HG03280 (cell line): Measurements from ENCODE around the gene LRRC53.

ENCODE experiments used
- ATAC-seq: cut with Tn5 transposase; IDR thresholded peaks from one replicate; pipeline ENCODE4 v1.9.1; 2021; ENCODE audit warnings: mild to moderate bottlenecking, moderate library complexity; ENCODE audit not compliant: unreplicated experiment

LRRC53 gene, protein sequence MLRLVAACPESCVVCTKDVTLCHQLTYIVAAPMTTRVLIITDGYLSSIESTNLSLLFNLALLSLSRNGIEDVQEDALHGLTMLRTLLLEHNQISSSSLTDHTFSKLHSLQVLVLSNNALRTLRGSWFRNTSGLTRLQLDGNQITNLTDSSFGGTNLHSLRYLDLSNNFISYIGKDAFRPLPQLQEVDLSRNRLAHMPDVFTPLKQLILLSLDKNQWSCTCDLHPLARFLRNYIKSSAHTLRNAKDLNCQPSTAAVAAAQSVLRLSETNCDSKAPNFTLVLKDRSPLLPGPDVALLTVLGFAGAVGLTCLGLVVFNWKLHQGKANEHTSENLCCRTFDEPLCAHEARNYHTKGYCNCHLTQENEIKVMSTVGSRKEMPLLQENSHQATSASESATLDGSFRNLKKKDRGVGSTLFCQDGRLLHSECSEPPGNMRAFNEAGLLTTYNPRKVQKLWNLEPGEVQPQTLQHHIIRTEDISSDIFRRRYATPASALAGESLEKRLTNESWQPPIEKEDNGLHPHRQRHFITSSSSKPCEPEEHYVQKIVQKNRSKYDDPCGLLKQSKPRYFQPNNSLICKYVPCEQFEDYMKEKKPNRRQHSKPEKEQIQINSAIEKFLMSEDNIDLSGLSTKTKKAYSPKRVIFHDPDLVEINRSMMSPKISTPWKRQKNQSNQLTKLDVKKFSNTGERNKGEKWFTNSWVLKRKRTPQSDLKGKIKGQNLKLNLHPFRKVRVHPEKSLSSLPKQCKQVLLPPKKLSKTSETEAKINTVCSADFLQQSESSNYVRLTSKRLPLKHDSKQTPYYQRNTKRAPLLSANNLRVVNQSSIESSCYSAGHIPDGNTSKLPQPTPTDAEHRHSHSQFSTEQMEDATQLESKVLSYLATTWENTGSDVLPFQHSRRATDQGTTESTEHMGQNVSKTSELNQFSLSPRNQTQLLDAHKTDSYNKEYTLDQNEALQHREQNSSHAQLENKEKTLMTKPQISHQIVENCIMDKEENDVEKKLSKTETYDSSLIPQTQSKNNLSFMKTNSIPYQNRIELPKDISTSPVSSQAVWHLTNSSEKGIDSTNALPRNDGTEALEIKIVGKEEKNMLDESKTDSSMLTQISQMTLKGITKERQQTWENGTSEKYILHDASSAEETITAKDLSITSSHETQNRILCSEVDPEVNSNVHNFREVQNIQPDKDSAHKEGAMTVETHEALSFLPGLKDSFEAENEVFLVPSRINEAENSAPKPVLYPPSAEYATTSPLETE

GRCh38 chr1:74512170-74512915 lies at the start of gene LRRC53:
Gene LRRC53, minus strand, starts transcription at chr1:74512611. Its CDS starts 29,262 bp downstream, at chr1:74483349.
- ATAC-seq: no peak

DNA sequence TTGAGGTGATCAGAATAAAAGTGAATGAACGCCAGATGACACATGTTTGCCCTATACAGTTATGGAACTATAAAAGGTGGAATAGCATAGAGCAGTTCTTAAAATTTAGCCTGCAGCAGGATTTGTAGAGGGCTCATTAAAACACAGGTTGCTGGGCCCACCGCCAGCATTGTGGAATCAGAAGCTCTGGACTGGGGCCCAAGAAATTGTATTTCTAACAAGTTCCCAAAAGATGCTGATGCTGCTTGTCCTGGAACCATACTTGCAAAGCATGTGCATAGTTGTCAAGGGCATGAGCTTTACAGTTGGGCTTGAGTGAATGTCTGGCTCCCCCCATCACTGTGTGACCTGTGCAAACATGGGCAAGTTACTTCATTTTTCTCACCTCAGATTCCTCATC lies 37.5 kb upstream of the LRRC53 start:
- no peak for ATAC-seq

DNA sequence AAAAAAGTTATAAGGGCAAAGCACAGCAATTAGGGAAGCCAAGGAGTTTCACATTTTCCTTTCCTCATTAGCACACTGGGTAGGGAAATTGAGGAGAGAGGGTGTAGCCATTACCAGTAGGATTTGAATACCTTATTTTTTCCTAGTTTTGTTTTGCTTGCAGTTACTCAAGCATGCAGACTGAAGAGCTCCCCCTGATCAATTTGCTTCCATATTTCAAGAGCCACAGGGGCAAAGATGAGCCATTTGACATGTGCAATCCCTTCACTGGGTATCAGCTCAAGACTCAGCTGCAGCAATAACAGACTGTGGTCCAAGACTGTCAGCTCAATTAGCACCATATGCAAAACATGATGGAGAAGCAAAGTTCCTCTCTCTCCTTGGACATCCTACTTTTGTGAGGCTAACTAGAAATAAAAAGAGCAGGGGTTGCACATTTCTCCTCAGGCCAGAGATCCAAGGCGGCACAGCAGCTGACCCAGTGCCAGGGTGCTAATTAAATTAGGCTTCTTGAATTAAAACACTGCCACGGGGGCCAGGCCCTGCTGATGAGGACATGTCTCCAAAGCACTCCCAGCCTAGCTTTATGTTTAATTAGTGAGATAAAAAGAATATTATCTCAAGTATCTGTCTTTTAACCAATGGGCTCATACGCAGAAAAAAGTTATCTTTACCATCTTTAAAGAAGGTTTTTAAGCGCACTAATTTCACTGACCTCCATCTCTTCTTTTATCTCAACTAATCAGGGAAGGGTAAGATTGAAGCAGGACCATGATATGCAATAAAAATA lies 36.7 kb upstream of the LRRC53 start:
- ATAC-seq: no peak

DNA sequence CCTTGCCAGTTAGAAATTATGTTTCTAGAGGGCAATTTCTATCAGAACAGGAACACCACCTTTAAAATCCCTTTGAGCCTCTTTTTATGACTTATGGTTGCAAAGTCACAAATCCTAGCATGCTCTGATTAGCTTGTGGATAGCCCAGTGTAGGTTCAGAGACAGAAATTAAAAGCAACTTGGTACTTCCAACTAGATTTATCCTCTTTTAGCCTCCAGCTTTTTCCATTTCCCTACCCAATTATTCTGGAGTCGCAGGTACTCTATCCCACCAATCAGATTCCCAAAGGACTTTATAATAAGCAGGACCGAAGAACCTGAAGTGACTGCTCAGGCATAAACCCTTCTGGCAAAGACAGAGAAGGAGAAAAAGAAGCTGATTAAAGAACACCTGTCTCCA lies 33.4 kb upstream of the LRRC53 start:
- no peak for ATAC-seq

GRCh38 chr1:74534241-74534640 lies 21.8 kb upstream of the LRRC53 start:
- ATAC-seq: no peak

- ATAC-seq: no peak
Observed at GRCh38 chr1:74531796-74532195, 19.4 kb upstream of the LRRC53 start.

GRCh38 chr1:74530892-74531291 lies 18.5 kb upstream of the LRRC53 start:
- no peak for ATAC-seq

GRCh38 chr1:74528123-74528522 lies 15.7 kb upstream of the LRRC53 start:
- no peak for ATAC-seq

- no peak for ATAC-seq
Observed at GRCh38 chr1:74526708-74527107, 14.3 kb upstream of the LRRC53 start.

- no peak for ATAC-seq
Observed at GRCh38 chr1:74523873-74524480, 11.6 kb upstream of the LRRC53 start.

DNA sequence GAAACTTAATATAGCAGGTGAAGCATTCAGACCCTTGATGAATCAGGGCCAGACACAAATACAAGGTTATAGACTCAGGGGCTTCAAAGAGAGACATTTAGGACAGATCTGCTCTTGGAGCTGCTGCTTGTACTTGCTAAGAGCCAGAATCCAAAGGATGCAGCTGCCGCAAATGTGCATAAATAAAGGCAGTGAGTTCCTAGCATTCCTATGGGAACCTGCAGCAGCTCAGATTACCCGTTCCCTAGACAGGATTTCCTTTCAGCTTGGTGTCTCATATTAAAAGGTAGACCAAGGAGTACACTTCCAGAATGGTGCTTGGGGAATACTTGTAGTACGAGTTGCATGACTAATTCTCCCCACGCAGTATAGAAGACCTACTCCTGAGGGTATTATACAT lies 9.7 kb upstream of the LRRC53 start:
- no peak for ATAC-seq

GRCh38 chr1:74517599-74518051 lies 5.2 kb upstream of the LRRC53 start:
- peak; percentile 89 for ATAC-seq

DNA sequence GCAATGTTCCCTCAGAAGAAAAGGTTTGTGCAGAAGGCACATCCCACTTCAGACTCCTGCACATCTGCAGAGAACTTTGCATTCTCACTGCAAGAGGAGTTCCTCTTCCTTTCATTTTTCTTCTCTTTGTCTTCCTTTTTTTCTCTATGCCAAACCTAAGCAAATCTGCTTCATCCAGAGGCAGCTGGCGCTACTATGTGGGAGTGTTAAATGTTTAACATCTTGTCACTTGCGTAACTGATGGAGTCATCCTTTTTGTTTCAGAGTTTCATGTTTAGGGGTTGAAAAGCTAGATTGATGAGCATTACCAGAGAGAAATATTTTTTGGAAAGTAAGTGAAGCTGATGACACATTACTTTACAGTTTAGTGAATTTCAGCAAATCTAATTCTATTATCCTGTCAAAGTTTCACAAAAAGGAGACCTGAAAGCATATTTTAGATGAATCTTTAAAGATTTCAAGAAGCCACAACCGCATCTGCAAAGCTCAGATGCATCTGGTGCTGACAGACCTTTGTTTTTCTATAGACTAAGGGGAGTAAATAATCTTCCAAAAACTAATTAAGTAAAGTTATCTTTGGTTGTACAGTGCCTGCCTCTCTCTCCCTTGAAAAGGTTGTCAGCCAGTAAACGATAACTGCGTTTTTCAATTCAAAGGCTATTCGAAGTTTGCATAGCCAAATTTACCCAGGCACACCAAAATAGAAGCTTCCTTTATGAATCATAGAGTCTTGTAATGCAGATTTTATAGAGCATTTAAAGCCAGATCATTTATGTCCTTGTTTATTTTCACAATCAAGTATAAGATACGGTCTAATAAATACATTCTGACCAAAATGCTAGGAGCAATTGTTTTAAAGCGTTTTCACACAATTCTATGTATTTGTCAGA lies 1.2 kb upstream of the LRRC53 start:
- no peak for ATAC-seq

DNA sequence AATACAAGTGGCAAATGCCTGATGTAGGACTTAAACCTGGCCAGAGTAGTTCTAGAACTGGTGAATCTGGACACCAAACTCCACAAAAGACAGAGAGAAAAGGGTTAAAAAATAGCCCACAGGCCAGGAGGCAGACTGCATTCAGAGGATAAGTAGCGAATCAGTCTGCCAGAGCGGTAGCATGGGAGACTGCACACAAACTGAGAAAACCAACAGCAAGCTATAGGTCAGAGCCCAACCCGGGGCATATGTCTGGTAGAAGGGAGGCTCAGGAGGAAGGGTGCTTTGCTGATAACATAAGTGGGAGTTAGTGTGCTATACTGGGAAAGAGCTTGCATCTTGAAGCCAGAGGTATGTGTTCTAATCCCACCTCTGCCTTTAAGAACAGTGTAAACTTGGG lies 4.0 kb downstream of the LRRC53 start:
- no peak for ATAC-seq

DNA sequence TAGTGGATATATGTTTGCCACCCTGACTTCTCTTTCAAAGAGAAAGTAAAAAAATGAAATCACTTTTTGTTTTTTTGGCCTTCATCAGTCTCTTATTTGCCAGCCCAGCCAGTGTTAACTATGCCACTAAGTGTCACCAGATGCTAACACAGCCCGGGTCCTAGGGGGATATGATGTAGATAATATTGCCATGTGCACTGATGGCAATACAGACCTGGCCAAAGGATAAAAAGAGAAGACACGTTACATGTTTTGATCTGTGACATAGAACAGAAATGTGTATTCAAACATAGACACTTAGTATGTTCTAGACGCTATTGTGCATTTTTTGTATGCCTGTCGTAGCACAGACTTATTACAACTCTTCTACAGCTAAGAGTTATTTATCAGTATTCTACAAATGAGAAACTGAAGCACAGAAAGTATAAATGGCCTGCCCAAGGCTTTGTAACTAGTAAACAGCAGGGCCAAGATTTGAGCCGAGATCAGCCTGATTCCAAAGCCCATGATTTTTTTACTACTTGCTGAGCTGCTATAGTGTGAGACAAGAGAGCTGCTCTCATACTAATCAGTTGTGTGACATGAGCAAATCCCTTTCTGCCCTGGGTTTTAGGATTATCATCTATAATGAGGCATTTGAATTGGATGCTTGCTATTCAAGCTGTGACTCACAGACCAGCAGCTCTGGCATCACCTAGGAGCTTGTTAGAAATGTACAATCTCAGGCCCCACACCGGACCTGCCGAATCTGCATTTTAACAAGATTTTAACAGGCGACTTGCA lies 6.3 kb downstream of the LRRC53 start:
- ATAC-seq: no peak

- no peak for ATAC-seq
Observed at GRCh38 chr1:74504933-74505512, 7.4 kb downstream of the LRRC53 start.
